ENCODE results near the gene PTGER3.

GRCh38 chr1:71074681-71075080 is 27.1 kb upstream of the PTGER3 start:
- TF ChIP-seq POLR2A (IDR thresholded peaks at IDR 0.05; ENCODE audit: low read length): no peak
- TF ChIP-seq GATA1 (IDR thresholded peaks at IDR 0.05; ENCODE audit: low read depth, low read length): no peak

Measured in erythroblast (primary cell).